Caco-2 (cell line): Measurements from ENCODE around the gene UCK1. TPM values are rescaled to one million over a fixed set of nuclear protein-coding genes. Genes with fewer than 3 reads are reported as not detected.

Experiments
- BruUV-seq: library from RNA; stranded (reverse); fragments of 400-500 nt; replicated peaks from 2 replicates; lab custom pipeline; 2021; lab: Mats Ljungman, UMichigan
- CTCF ChIA-PET: fragments of 300-600 bp; sonication (Branson Sonifier 250); formaldehyde crosslinking; loops from one replicate; lab custom pipeline; 2022; ENCODE audit warnings: antibody characterized with exemption; lab: Charles Lee
- POLR2A ChIA-PET: fragments of 300-600 bp; sonication (Branson Sonifier 250); formaldehyde crosslinking; loops from one replicate; lab custom pipeline; 2022; ENCODE audit warnings: antibody characterized with exemption; lab: Charles Lee
- DNase-seq, 2 experiments: peaks; one replicate each; pipeline versions ENCODE4 v3.0.0 to v3.0.0-alpha.2; 2020 to 2022
- H3K27me3 ChIP-seq: replicated peaks from 2 replicates; pipeline ENCODE4 v1.6.0; 2011; ENCODE audit warnings: low read length; ENCODE audit not compliant: control insufficient read depth, insufficient read depth
- H3K36me3 ChIP-seq: 2 replicates; pipeline ENCODE4 v1.5.1; 2011; ENCODE audit warnings: low read length; ENCODE audit not compliant: control insufficient read depth, insufficient read depth
- H3K4me1 ChIP-seq: fragments of 250-450 bp; sonication (Bioruptor Pico); 2 replicates; pipeline ENCODE4 v1.5.1; 2020; ENCODE audit warnings: mild to moderate bottlenecking
- H3K4me3 ChIP-seq: 2 replicates; pipeline ENCODE4 v1.5.1; 2011; ENCODE audit warnings: low read depth, mild to moderate bottlenecking, control low read depth, low read length
- H3K9me3 ChIP-seq: fragments of 250-450 bp; sonication (Bioruptor Pico); 2 replicates; pipeline ENCODE4 v1.5.1; 2020; ENCODE audit warnings: mild to moderate bottlenecking, moderate library complexity
- H3K27ac Mint-ChIP-seq: one replicate; pipeline ENCODE4 v1.8.0; 2022; ENCODE audit warnings: mixed read lengths; ENCODE audit not compliant: unreplicated experiment
- H3K27me3 Mint-ChIP-seq: one replicate; pipeline ENCODE4 v1.8.0; 2022; ENCODE audit warnings: mixed read lengths; ENCODE audit not compliant: insufficient read depth, unreplicated experiment
- H3K36me3 Mint-ChIP-seq: one replicate; pipeline ENCODE4 v1.8.0; 2022; ENCODE audit warnings: mild to moderate bottlenecking, mixed read lengths; ENCODE audit not compliant: insufficient read depth, unreplicated experiment
- H3K4me1 Mint-ChIP-seq: one replicate; pipeline ENCODE4 v1.8.0; 2022; ENCODE audit warnings: low read depth, mixed read lengths; ENCODE audit not compliant: unreplicated experiment
- H3K4me3 Mint-ChIP-seq: one replicate; pipeline ENCODE4 v1.8.0; 2022; ENCODE audit warnings: mild to moderate bottlenecking, moderate library complexity, mixed read lengths; ENCODE audit not compliant: unreplicated experiment
- H3K9me3 Mint-ChIP-seq: one replicate; pipeline ENCODE4 v1.8.0; 2022; ENCODE audit warnings: mixed read lengths; ENCODE audit not compliant: unreplicated experiment
- intact Hi-C: fragments of 100-400 bp; cut with micrococcal nuclease; formaldehyde crosslinking; loops from one replicate; pipeline ENCODE4 v1.10.0; 2022; ENCODE audit not compliant: unreplicated experiment
- total RNA-seq: library from RNA; stranded (reverse); gene quantifications from 2 replicates; pipeline ENCODE4 v1.2.3, GENCODE V29; 2022
- TF ChIP-seq, protein P1 (sequence below), 2 experiments: fragments of 200-600 bp in 1 of 2; IDR thresholded peaks; 1 replicate in 1 of 2; 2 replicates in 1 of 2; pipeline versions ENCODE4 v1.5.1 to v1.8.0; 2011 to 2022; ENCODE audit warnings: antibody characterized with exemption in 1 of 2, control low read depth in 1 of 2, inconsistent platforms in 1 of 2, low read depth in 1 of 2, low read length in 1 of 2, mild to moderate bottlenecking in 1 of 2, moderate library complexity in 1 of 2; ENCODE audit not compliant: insufficient read depth in 1 of 2, severe bottlenecking in 1 of 2, unreplicated experiment in 1 of 2

UCK1 gene
- total RNA-seq, 1 experiment from 2014 or later: 25.7 TPM

- POLR2A ChIA-PET: interaction anchor here (0.9 kb wide), 1 partner anchor 126 kb away, joined by 8 read pairs; no protein-coding TSS in a partner anchor
- intact Hi-C loops: no loop called here
- Histone ChIP-seq H3K36me3 (peaks cover 5% of the 10 kb centered on the region), H3K9me3 (no peaks in the 10 kb centered on the region), H3K27me3 (no peaks in the 10 kb centered on the region), H3K4me1 (0 out of 2 replicates have a peak, but pooled peaks cover 5% of the 10 kb centered on the region), H3K4me3 (no peak overlapping the region)
- H3K4me3 Mint-ChIP-seq: no peak overlapping the region
- no peaks in the 10 kb centered on the region for H3K27me3 Mint-ChIP-seq
- no peaks in the 10 kb centered on the region for H3K9me3 Mint-ChIP-seq
- H3K36me3 Mint-ChIP-seq: peaks cover 96% of the 10 kb centered on the region
- TF ChIP-seq, protein P1, sequence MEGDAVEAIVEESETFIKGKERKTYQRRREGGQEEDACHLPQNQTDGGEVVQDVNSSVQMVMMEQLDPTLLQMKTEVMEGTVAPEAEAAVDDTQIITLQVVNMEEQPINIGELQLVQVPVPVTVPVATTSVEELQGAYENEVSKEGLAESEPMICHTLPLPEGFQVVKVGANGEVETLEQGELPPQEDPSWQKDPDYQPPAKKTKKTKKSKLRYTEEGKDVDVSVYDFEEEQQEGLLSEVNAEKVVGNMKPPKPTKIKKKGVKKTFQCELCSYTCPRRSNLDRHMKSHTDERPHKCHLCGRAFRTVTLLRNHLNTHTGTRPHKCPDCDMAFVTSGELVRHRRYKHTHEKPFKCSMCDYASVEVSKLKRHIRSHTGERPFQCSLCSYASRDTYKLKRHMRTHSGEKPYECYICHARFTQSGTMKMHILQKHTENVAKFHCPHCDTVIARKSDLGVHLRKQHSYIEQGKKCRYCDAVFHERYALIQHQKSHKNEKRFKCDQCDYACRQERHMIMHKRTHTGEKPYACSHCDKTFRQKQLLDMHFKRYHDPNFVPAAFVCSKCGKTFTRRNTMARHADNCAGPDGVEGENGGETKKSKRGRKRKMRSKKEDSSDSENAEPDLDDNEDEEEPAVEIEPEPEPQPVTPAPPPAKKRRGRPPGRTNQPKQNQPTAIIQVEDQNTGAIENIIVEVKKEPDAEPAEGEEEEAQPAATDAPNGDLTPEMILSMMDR (IDR thresholded peaks at IDR 0.05; ENCODE audit: insufficient read depth in 1 of 2, low read depth in 1 of 2, low read length in 1 of 2, severe bottlenecking in 1 of 2, unreplicated experiment in 1 of 2): no peak
- H3K4me1 Mint-ChIP-seq: peaks cover 11% of the 10 kb centered on the region
- no peak overlapping the region for H3K27ac Mint-ChIP-seq
- DNase-seq: no peak
- no TSS peak for BruUV-seq
- CTCF ChIA-PET: no interaction called here
These were observed 31.8 kb downstream of the UCK1 start for GRCh38 chr9:131499254-131499767.

DNA sequence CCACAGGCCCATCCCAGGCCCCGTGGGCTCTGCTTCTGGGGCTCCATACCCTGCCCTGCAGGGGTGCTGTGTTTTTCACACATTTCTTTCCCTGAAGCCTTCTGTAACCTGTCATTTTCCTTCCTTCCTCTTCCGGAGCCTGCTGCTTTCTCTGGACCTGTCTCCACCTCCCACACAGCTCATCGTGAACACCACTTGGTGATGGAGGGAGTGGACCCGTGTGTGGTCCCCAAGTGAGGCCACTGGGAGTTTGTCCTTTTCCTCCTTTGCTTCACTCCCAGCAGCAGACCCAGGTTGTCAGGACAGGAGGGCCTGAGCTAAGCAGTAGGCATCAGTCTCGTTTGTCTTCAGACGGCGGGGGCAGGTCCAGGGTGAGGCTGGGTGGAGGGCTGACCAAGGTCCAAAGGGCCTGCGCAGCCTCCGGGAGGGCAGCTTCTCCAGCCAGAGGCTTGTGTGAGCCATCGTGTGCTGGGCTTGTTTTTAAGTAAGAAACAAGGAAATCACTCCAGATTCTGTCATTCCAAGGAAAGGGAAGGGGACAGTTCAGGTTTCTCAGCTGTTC lies 34.1 kb downstream of the UCK1 start:
- H3K27ac Mint-ChIP-seq: no peak overlapping the region
- no peaks in the 10 kb centered on the region for H3K4me1 ChIP-seq
- no peaks in the 10 kb centered on the region for H3K27me3 ChIP-seq
- no peak overlapping the region for H3K4me3 Mint-ChIP-seq
- POLR2A ChIA-PET: no interaction called here
- H3K9me3 Mint-ChIP-seq: no peaks in the 10 kb centered on the region
- no peaks in the 10 kb centered on the region for H3K9me3 ChIP-seq
- BruUV-seq: no TSS peak
- TF ChIP-seq, protein P1 (IDR thresholded peaks at IDR 0.05; ENCODE audit: insufficient read depth in 1 of 2, low read depth in 1 of 2, low read length in 1 of 2, severe bottlenecking in 1 of 2, unreplicated experiment in 1 of 2): no peak
- H3K4me1 Mint-ChIP-seq: no peaks in the 10 kb centered on the region
- H3K36me3 ChIP-seq: peaks cover 12% of the 10 kb centered on the region
- intact Hi-C loops: no loop called here
- H3K27me3 Mint-ChIP-seq: no peaks in the 10 kb centered on the region
- no peak for DNase-seq
- CTCF ChIA-PET: no interaction called here
- no peak overlapping the region for H3K4me3 ChIP-seq
- peaks cover 96% of the 10 kb centered on the region for H3K36me3 Mint-ChIP-seq

GRCh38 chr9:131495785-131496184 lies 35.3 kb downstream of the UCK1 start:
- intact Hi-C loops: no loop called here
- no peak for DNase-seq
- CTCF ChIA-PET: no interaction called here
- Mint-ChIP-seq H3K27ac (no peak overlapping the region), H3K36me3 (peaks cover 96% of the 10 kb centered on the region), H3K27me3 (no peaks in the 10 kb centered on the region), H3K4me1 (no peaks in the 10 kb centered on the region), H3K9me3 (no peaks in the 10 kb centered on the region), H3K4me3 (no peak overlapping the region)
- TF ChIP-seq, protein P1 (IDR thresholded peaks at IDR 0.05; ENCODE audit: insufficient read depth in 1 of 2, low read depth in 1 of 2, low read length in 1 of 2, severe bottlenecking in 1 of 2, unreplicated experiment in 1 of 2): no peak
- H3K36me3 ChIP-seq: peaks cover 17% of the 10 kb centered on the region
- no peaks in the 10 kb centered on the region for H3K27me3 ChIP-seq
- no peaks in the 10 kb centered on the region for H3K9me3 ChIP-seq
- no peak overlapping the region for H3K4me3 ChIP-seq
- no TSS peak for BruUV-seq
- POLR2A ChIA-PET: no interaction called here
- H3K4me1 ChIP-seq: no peaks in the 10 kb centered on the region
